Liver (tissue), 9 donors: ENCODE data around the gene CUL2. TPM values are rescaled to one million over a fixed set of nuclear protein-coding genes. Genes with fewer than 3 reads are reported as not detected.

ENCODE experiments used
- DNase-seq: peaks from one replicate; pipeline ENCODE4 v3.0.0-alpha.2; 2017; ENCODE audit warnings: low spot score
- H3K27ac ChIP-seq, 2 donors: one replicate each; pipeline ENCODE4 v1.7.0; 2013; ENCODE audit warnings: inconsistent platforms in 2 of 2, low read length in 2 of 2, control low read depth in 1 of 2, low read depth in 1 of 2, mild to moderate bottlenecking in 1 of 2
- H3K27me3 ChIP-seq, 4 donors: one replicate each; pipeline versions ENCODE4 v1.6.1 to v1.7.0; 2013; ENCODE audit warnings: low read length in 3 of 4, inconsistent platforms in 1 of 4, mild to moderate bottlenecking in 1 of 4, moderate library complexity in 1 of 4; ENCODE audit not compliant: control insufficient read depth in 4 of 4, insufficient read depth in 4 of 4
- H3K36me3 ChIP-seq, 4 donors: one replicate each; pipeline versions ENCODE4 v1.6.1 to v1.7.0; 2013; ENCODE audit warnings: low read length in 3 of 4, mild to moderate bottlenecking in 3 of 4, low read depth in 1 of 4, moderate library complexity in 1 of 4; ENCODE audit not compliant: control insufficient read depth in 4 of 4, insufficient read depth in 3 of 4
- H3K4me1 ChIP-seq, 4 donors: one replicate each; pipeline versions ENCODE4 v1.6.1 to v1.7.0; 2013; ENCODE audit warnings: low read length in 3 of 4, mild to moderate bottlenecking in 3 of 4, moderate library complexity in 1 of 4; ENCODE audit not compliant: control insufficient read depth in 4 of 4, insufficient read depth in 4 of 4
- H3K4me3 ChIP-seq, 3 donors: one replicate each; pipeline versions ENCODE4 v1.6.1 to v1.7.0; 2013; ENCODE audit warnings: low read length in 3 of 3, control low read depth in 1 of 3, low read depth in 1 of 3, mild to moderate bottlenecking in 1 of 3
- H3K9ac ChIP-seq, 2 donors: one replicate each; pipeline ENCODE4 v1.7.0; 2013; ENCODE audit warnings: low read length in 2 of 2, mild to moderate bottlenecking in 2 of 2, moderate library complexity in 2 of 2, control low read depth in 1 of 2, low read depth in 1 of 2
- H3K9me3 ChIP-seq, 4 donors: one replicate each; pipeline versions ENCODE4 v1.6.1 to v1.7.0; 2013; ENCODE audit warnings: low read length in 3 of 4; ENCODE audit not compliant: control insufficient read depth in 4 of 4
- ATF3 ChIP-seq: IDR thresholded peaks from 2 replicates; pipeline ENCODE4 v1.6.1; 2016; ENCODE audit warnings: antibody characterized with exemption
- CTCF ChIP-seq: fragments of 150-350 bp; IDR thresholded peaks from 2 replicates; pipeline ENCODE4 v1.5.1; 2017; ENCODE audit warnings: improper control_type of control experiment, low read depth, low read length; ENCODE audit not compliant: missing input control
- EGR1 ChIP-seq, 2 donors: IDR thresholded peaks; 2 replicates each; pipeline ENCODE4 v1.6.1; 2016 to 2018; ENCODE audit warnings: antibody characterized with exemption in 2 of 2, low read depth in 2 of 2
- FOXA1 ChIP-seq: IDR thresholded peaks from 2 replicates; pipeline ENCODE4 v1.6.1; 2016; ENCODE audit warnings: antibody characterized with exemption
- FOXA2 ChIP-seq: IDR thresholded peaks from 2 replicates; pipeline ENCODE4 v1.6.1; 2016; ENCODE audit warnings: antibody characterized with exemption
- GABPA ChIP-seq, 2 donors: IDR thresholded peaks in 1 of 2; conservative IDR thresholded peaks in 1 of 2; 2 replicates each; pipeline ENCODE4 v1.6.1; 2016; ENCODE audit warnings: antibody characterized with exemption in 2 of 2, mild to moderate bottlenecking in 1 of 2, moderate library complexity in 1 of 2
- HNF4A ChIP-seq, 2 donors: conservative IDR thresholded peaks; 2 replicates each; pipeline ENCODE4 v1.6.1; 2016; ENCODE audit warnings: antibody characterized with exemption in 2 of 2, mild to moderate bottlenecking in 2 of 2
- HNF4G ChIP-seq: IDR thresholded peaks from 2 replicates; pipeline ENCODE4 v1.6.1; 2016; ENCODE audit warnings: antibody characterized with exemption
- JUND ChIP-seq, 2 donors: IDR thresholded peaks; 2 replicates each; pipeline ENCODE4 v1.6.1; 2016; ENCODE audit warnings: antibody characterized with exemption in 2 of 2
- MAX ChIP-seq: IDR thresholded peaks from 2 replicates; pipeline ENCODE4 v1.6.1; 2016; ENCODE audit warnings: antibody characterized with exemption
- NR2F2 ChIP-seq: IDR thresholded peaks from 2 replicates; pipeline ENCODE4 v1.6.1; 2016; ENCODE audit warnings: antibody characterized with exemption
- RAD21 ChIP-seq, 2 donors: IDR thresholded peaks; 2 replicates each; pipeline ENCODE4 v1.6.1; 2016; ENCODE audit warnings: antibody characterized with exemption in 2 of 2, mild to moderate bottlenecking in 2 of 2
- REST ChIP-seq: IDR thresholded peaks from 2 replicates; pipeline ENCODE4 v1.6.1; 2016; ENCODE audit warnings: antibody characterized with exemption, mild to moderate bottlenecking
- RXRA ChIP-seq, 2 donors: IDR thresholded peaks; 2 replicates each; pipeline ENCODE4 v1.6.1; 2017 to 2018; ENCODE audit warnings: antibody characterized with exemption in 2 of 2, mild to moderate bottlenecking in 1 of 2
- SP1 ChIP-seq: IDR thresholded peaks from 2 replicates; pipeline ENCODE4 v1.6.1; 2018; ENCODE audit warnings: antibody characterized with exemption, mild to moderate bottlenecking
- TAF1 ChIP-seq: conservative IDR thresholded peaks from 2 replicates; pipeline ENCODE4 v1.6.1; 2016; ENCODE audit warnings: antibody characterized with exemption, mild to moderate bottlenecking
- YY1 ChIP-seq: IDR thresholded peaks from 2 replicates; pipeline ENCODE4 v1.6.1; 2016; ENCODE audit warnings: antibody characterized with exemption, mild to moderate bottlenecking
- ZBTB33 ChIP-seq: IDR thresholded peaks from 2 replicates; pipeline ENCODE4 v1.6.1; 2016; ENCODE audit warnings: antibody characterized with exemption
- WGBS: extraction: QIAGEN DNeasy Blood & Tissue Kit; methylation state at CpG from one replicate; pipeline ENCODE4 v1.1.7; 2013; 5-methylcytosine and 5-hydroxymethylcytosine counted together
- polyA plus RNA-seq, 2 donors: library from polyadenylated mRNA; stranded (reverse) in 1 of 2; unstranded in 1 of 2; fragments of 200-250 nt in 1 of 2; fragments of >200 nt in 1 of 2; fragmentation: Nextera tagmentation in 1 of 2; extraction: Ambion mirVana in 1 of 2; gene quantifications; one replicate each; pipeline versions ENCODE4 v1.2.1 to v1.2.3, GENCODE V29; 2013 to 2015
- total RNA-seq, 2 donors: library from RNA; depleted of rRNA; stranded (reverse); fragments of >200 nt; gene quantifications; one replicate each; pipeline ENCODE4 v1.2.3, GENCODE V29; 2014
- donor health status: healthy.
- donor health status: healthy.
- donor health status: healthy.
- donor health status: healthy.
- donor health status: healthy.

The CUL2 gene
- total and polyA plus RNA-seq, 4 donors: 8.6 to 14.1 (median 12.1) TPM

GRCh38 chr10:35127289-35127891, 37.2 kb upstream of the CUL2 start:
- Histone ChIP-seq H3K9me3 (no peaks in the 10 kb centered on the region), H3K4me1 (peaks cover 6 to 25% (median 12%) of the 10 kb centered on the region in 4 donors), H3K4me3 (peak overlapping the region; percentile 65 to 91 (median 90)), H3K9ac (peak overlapping the region; percentile 80 to 98), H3K27me3 (no peaks in the 10 kb centered on the region), H3K36me3 (no peaks in the 10 kb centered on the region), H3K27ac (peak overlapping the region; percentile 93 to 100)
- TF ChIP-seq NR2F2 (peak; percentile 41), FOXA2 (no peak), JUND (IDR thresholded peaks at IDR 0.05) (peak in 1 of 2 donors; percentile 46), RAD21 (IDR thresholded peaks at IDR 0.05) (peak in 1 of 2 donors; percentile 7), SP1 (no peak)
- WGBS: under 1% methylated on average over 56 of the region's 56 CpGs
- peak; percentile 74 for DNase-seq

GRCh38 chr10:35126530-35127288, 36.6 kb upstream of the CUL2 start, which contains the start of gene CREM:
Gene CREM (plus strand): TSS chr10:35126846. CDS start chr10:35137836, 10,990 bp downstream.
- Histone ChIP-seq H3K9ac (peak within 1 kb of the TSS; percentile 80 to 98), H3K27me3 (no peaks in the 10 kb centered on the region), H3K27ac (peak within 1 kb of the TSS; percentile 93 to 100), H3K4me1 (peaks cover 6 to 25% (median 12%) of the 10 kb centered on the region in 4 donors), H3K4me3 (peak within 1 kb of the TSS; percentile 65 to 91 (median 90)), H3K9me3 (no peaks in the 10 kb centered on the region), H3K36me3 (no peaks in the 10 kb centered on the region)
- peak; percentile 62 for TF ChIP-seq NR2F2
- TF ChIP-seq RAD21 (IDR thresholded peaks at IDR 0.05): peak; percentile 82 to 85
- TF ChIP-seq ATF3: no peak
- peak; percentile 75 for TF ChIP-seq YY1
- peak; percentile 78 for TF ChIP-seq REST
- peak; percentile 54 for TF ChIP-seq MAX
- no peak for TF ChIP-seq ZBTB33
- TF ChIP-seq FOXA2: no peak
- TF ChIP-seq SP1: peak; percentile 72
- peak; percentile 41 for TF ChIP-seq FOXA1
- peak in 1 of 2 donors; percentile 15 for TF ChIP-seq EGR1 (IDR thresholded peaks at IDR 0.05; ENCODE audit: low read depth in 2 of 2)
- TF ChIP-seq JUND (IDR thresholded peaks at IDR 0.05): peak in 1 of 2 donors; percentile 22
- TF ChIP-seq GABPA (IDR thresholded peaks at IDR 0.05 in 1 of 2, conservative IDR thresholded peaks at IDR 0.05 in 1 of 2): peak; percentile 76 to 91
- TF ChIP-seq HNF4G: no peak
- TF ChIP-seq RXRA (IDR thresholded peaks at IDR 0.05): peak in 1 of 2 donors; percentile 54
- TF ChIP-seq HNF4A (conservative IDR thresholded peaks at IDR 0.05): peak; percentile 20 to 41
- TF ChIP-seq CTCF: peak; percentile 90
- no peak for TF ChIP-seq TAF1
- under 1% methylated on average over 80 of the region's 80 CpGs for WGBS
- peak; percentile 100 for DNase-seq
